Stomach (tissue), 19 donors: Measurements from ENCODE around the gene CDHR3. TPM values are rescaled to one million over a fixed set of nuclear protein-coding genes. Genes with fewer than 3 reads are reported as not detected.
A peak's percentile ranks its signal among the peaks of the same experiment; 100 is the strongest.

Experiments used
- DNase-seq, 2 donors: peaks; one replicate each; pipeline versions ENCODE4 v3.0.0 to v3.0.0-alpha.2; 2013 to 2019
- H3K27ac ChIP-seq, 5 donors: fragments of 200-600 bp in 4 of 5; sonication (generic) in 4 of 5; one replicate each; pipeline ENCODE4 v1.5.1; 2013 to 2019; ENCODE audit warnings: mild to moderate bottlenecking in 1 of 5, moderate library complexity in 1 of 5
- H3K27me3 ChIP-seq, 3 donors: fragments of 200-600 bp; sonication (generic); one replicate each; pipeline ENCODE4 v1.5.1; 2017 to 2019; ENCODE audit warnings: mixed run types in 1 of 3
- H3K36me3 ChIP-seq, 4 donors: fragments of 200-600 bp; sonication (generic); 1 replicate in 3 of 4; 2 replicates in 1 of 4; pipeline ENCODE4 v1.5.1; 2016 to 2019
- H3K4me1 ChIP-seq, 4 donors: fragments of 200-600 bp; sonication (generic); one replicate each; pipeline ENCODE4 v1.5.1; 2016 to 2019
- H3K4me3 ChIP-seq, 4 donors: fragments of 200-600 bp; sonication (generic) in 3 of 4; one replicate each; pipeline ENCODE4 v1.5.1; 2016 to 2019; ENCODE audit warnings: mild to moderate bottlenecking in 1 of 4
- H3K9me3 ChIP-seq, 4 donors: fragments of 200-600 bp; sonication (generic); one replicate each; pipeline ENCODE4 v1.5.1; 2016 to 2019
- EP300 ChIP-seq: sonication (generic); formaldehyde crosslinking; IDR thresholded peaks from one replicate; pipeline ENCODE4 v1.6.1; 2017; ENCODE audit warnings: antibody characterized with exemption
- POLR2A ChIP-seq, 4 donors: fragments of 450-650 bp; IDR thresholded peaks; one replicate each; pipeline ENCODE4 v1.6.1; 2016; ENCODE audit warnings: antibody characterized with exemption in 4 of 4, control low read depth in 2 of 4, mild to moderate bottlenecking in 1 of 4, moderate library complexity in 1 of 4
- POLR2AphosphoS5 ChIP-seq, 3 donors: sonication (generic); formaldehyde crosslinking; IDR thresholded peaks; one replicate each; pipeline ENCODE4 v1.6.1; 2016; ENCODE audit warnings: antibody characterized with exemption in 3 of 3
- WGBS, 5 donors: extraction: QIAGEN DNeasy Blood & Tissue Kit in 3 of 5; methylation state at CpG; one replicate each; pipeline versions ENCODE4 v1.1.5 to v1.1.7; 2013 to 2018; 5-methylcytosine and 5-hydroxymethylcytosine counted together
- intact Hi-C: fragments of 100-400 bp; cut with DNase I; formaldehyde crosslinking; loops from one replicate; pipeline ENCODE4 v1.15.1; 2023; ENCODE audit warnings: low total_unique reads
- long read RNA-seq, 10 donors: transcript quantifications; one replicate each; lab custom pipeline, GENCODE V29; 2026
- polyA plus RNA-seq, 3 donors: library from polyadenylated mRNA; stranded (reverse); fragments of 200-250 nt; gene quantifications; one replicate each; pipeline ENCODE4 v1.2.3, GENCODE V29; 2013
- total RNA-seq, 5 donors: library from RNA; depleted of rRNA; stranded (reverse); fragments of >200 nt; gene quantifications; one replicate each; pipeline versions ENCODE4 v1.1.0 to v1.2.3, GENCODE V29; 2014 to 2016
- TF ChIP-seq, protein P1 (sequence below), 7 experiments: fragments of 450-650 bp in 4 of 7; fragments of 200-600 bp in 3 of 7; sonication (generic) in 3 of 7; IDR thresholded peaks; one replicate each; pipeline ENCODE4 v1.5.1; 2016 to 2019; ENCODE audit warnings: antibody characterized with exemption in 7 of 7, control low read depth in 2 of 7, mild to moderate bottlenecking in 1 of 7
- donor health status: healthy with polysubstance abuse.
- donor health status: Bipolar disorder and iron deficiency.
- donor health status: healthy.

CDHR3 gene, protein sequence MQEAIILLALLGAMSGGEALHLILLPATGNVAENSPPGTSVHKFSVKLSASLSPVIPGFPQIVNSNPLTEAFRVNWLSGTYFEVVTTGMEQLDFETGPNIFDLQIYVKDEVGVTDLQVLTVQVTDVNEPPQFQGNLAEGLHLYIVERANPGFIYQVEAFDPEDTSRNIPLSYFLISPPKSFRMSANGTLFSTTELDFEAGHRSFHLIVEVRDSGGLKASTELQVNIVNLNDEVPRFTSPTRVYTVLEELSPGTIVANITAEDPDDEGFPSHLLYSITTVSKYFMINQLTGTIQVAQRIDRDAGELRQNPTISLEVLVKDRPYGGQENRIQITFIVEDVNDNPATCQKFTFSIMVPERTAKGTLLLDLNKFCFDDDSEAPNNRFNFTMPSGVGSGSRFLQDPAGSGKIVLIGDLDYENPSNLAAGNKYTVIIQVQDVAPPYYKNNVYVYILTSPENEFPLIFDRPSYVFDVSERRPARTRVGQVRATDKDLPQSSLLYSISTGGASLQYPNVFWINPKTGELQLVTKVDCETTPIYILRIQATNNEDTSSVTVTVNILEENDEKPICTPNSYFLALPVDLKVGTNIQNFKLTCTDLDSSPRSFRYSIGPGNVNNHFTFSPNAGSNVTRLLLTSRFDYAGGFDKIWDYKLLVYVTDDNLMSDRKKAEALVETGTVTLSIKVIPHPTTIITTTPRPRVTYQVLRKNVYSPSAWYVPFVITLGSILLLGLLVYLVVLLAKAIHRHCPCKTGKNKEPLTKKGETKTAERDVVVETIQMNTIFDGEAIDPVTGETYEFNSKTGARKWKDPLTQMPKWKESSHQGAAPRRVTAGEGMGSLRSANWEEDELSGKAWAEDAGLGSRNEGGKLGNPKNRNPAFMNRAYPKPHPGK
- total RNA-seq = 10 to 100 TPM in 4 of 5 donors, 1 to 10 TPM in 1; 1.2 to 62.5 (median 20.2) TPM
- 1 to 10 TPM; 2.3 to 6.9 (median 2.5) TPM for polyA plus RNA-seq
- long read RNA-seq, donor 1 = 0 reads
- long read RNA-seq, donor 2, partial matches to known transcripts = 0 of 1 reads
- long read RNA-seq, donor 2, other reads (novel, unspliced or antisense) = 0 of 1 reads
- long read RNA-seq, donor 3 = 0 reads
- long read RNA-seq, donor 4 = 0 reads
- long read RNA-seq, donor 5 = 0 reads
- long read RNA-seq, donor 6, partial matches to known transcripts = 0 of 1 reads
- long read RNA-seq, donor 6, other reads (novel, unspliced or antisense) = 0 of 1 reads
- long read RNA-seq, donor 7 = 0 reads
- long read RNA-seq, donor 8 = 0 reads
- long read RNA-seq, donor 9 = 0 reads
- long read RNA-seq, donor 10 = 0 reads

DNA sequence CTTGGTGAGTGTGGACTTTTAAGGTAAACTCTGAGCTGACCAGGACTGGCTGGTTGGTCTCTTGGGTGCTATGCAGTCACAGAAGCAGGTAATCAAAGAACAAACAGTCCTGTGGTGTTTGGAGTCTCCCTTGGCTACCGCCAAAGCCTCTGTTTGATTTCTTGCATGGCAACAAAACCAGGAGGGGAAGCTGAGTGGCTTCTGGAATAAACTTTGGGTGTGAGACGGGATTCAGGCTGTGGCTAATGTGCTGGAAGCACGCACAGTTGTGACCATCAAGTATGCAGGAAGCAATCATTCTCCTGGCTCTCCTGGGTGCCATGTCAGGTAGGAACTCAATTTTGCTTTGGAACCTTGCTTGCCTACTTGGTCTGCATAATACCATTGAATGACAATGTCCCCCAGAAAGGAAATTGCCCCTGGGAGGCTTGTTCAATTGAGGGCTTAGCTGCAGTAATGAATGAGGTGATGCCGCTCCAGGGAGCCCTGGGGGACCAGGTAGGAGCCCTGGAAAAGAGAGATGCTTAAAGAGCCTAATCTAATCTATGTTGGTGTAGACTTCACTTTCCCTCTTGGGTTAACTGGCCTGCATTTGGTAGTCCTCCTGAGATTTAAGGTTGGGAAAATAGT, at the start of gene CDHR3:
Gene CDHR3 (plus strand): TSS at position 227 of the 630 bp plus-strand sequence. CDS start 55 bp downstream, at position 282.
- Histone ChIP-seq H3K36me3 (no peaks in the 10 kb centered on the region), H3K4me3 (no peak within 1 kb of the TSS), H3K9me3 (no peaks in the 10 kb centered on the region), H3K4me1 (peaks cover 5 to 18% (median 11%) of the 10 kb centered on the region in 4 donors), H3K27me3 (no peaks in the 10 kb centered on the region), H3K27ac (peak within 1 kb of the TSS; percentile 39 to 66 (median 64))
- intact Hi-C loops = no loop called here
- TF ChIP-seq POLR2AphosphoS5 (IDR thresholded peaks at IDR 0.05) (peak in 2 of 3 donors; percentile 39 to 60), EP300 (no peak)
- 37 to 53% (median 47%) methylated on average over 4 of the region's 4 CpGs for WGBS, 5 donors
- DNase-seq = peak; percentile 72 to 89

DNA sequence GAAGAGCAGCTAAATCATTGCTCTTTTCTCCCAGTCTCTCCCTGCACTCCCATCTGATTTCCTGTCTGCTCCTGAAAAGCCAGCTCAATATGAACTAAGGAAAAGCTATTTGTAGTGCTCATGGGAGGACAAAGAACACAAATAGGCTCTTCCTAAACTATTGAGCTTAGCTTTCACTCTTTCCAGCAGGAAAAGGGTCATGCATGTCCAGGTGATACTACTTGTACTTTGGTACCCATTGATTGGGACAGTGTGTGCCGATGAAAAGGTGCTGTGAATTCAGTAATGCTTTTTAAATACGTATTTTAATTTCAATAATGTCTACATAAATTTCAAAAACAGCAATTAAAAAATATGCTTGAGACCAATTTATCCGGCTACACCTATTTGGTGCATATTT, 49.1 kb upstream of the CDHR3 start:
- H3K27ac ChIP-seq = no peak overlapping the region
- intact Hi-C loops = no loop called here
- no peaks in the 10 kb centered on the region for H3K27me3 ChIP-seq
- WGBS, 5 donors = 75 to 99% (median 79%) methylated on average over 3 of the region's 3 CpGs
- no peaks in the 10 kb centered on the region for H3K9me3 ChIP-seq
- no peaks in the 10 kb centered on the region for H3K4me1 ChIP-seq
- no peak for DNase-seq
- H3K36me3 ChIP-seq = peaks cover 4 to 34% (median 23%) of the 10 kb centered on the region in 4 donors
- no peak for TF ChIP-seq POLR2A (IDR thresholded peaks at IDR 0.05)
- no peak for TF ChIP-seq POLR2AphosphoS5 (IDR thresholded peaks at IDR 0.05)
- TF ChIP-seq EP300 = no peak
- TF ChIP-seq, protein P1, sequence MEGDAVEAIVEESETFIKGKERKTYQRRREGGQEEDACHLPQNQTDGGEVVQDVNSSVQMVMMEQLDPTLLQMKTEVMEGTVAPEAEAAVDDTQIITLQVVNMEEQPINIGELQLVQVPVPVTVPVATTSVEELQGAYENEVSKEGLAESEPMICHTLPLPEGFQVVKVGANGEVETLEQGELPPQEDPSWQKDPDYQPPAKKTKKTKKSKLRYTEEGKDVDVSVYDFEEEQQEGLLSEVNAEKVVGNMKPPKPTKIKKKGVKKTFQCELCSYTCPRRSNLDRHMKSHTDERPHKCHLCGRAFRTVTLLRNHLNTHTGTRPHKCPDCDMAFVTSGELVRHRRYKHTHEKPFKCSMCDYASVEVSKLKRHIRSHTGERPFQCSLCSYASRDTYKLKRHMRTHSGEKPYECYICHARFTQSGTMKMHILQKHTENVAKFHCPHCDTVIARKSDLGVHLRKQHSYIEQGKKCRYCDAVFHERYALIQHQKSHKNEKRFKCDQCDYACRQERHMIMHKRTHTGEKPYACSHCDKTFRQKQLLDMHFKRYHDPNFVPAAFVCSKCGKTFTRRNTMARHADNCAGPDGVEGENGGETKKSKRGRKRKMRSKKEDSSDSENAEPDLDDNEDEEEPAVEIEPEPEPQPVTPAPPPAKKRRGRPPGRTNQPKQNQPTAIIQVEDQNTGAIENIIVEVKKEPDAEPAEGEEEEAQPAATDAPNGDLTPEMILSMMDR (IDR thresholded peaks at IDR 0.05) = no peak
- H3K4me3 ChIP-seq = no peak overlapping the region

DNA sequence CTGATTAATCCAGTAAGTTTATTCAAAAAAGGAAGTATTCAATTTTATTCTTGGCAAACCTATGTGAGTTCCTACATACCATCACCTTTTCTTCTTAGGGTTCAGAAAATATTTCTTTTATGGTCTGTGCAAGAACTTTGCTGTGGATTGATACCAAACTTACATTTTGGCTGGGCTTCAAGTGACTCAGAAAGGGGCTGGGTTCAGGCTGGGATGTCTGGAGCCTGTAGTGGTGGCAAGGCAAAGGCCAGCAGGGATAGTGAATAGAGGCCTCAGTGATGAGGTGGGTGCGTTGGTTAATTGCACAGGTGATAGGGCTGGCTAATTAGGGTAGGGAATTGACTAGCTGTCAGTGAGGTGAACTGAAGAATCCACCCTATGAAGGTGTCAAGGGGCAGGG, 46.5 kb upstream of the CDHR3 start:
- no peak overlapping the region for H3K27ac ChIP-seq
- H3K27me3 ChIP-seq = no peaks in the 10 kb centered on the region
- TF ChIP-seq EP300 = no peak
- no peak for TF ChIP-seq POLR2AphosphoS5 (IDR thresholded peaks at IDR 0.05)
- TF ChIP-seq, protein P1 (IDR thresholded peaks at IDR 0.05) = no peak
- no peak for TF ChIP-seq POLR2A (IDR thresholded peaks at IDR 0.05)
- intact Hi-C loops = no loop called here
- WGBS, 5 donors = 83 to 100% (median 93%) methylated on average over 1 of the region's 1 CpG
- no peak overlapping the region for H3K4me3 ChIP-seq
- H3K9me3 ChIP-seq = no peaks in the 10 kb centered on the region
- H3K4me1 ChIP-seq = no peaks in the 10 kb centered on the region
- peaks cover 0 to 18% (median 8%) of the 10 kb centered on the region in 4 donors for H3K36me3 ChIP-seq
- no peak for DNase-seq

DNA sequence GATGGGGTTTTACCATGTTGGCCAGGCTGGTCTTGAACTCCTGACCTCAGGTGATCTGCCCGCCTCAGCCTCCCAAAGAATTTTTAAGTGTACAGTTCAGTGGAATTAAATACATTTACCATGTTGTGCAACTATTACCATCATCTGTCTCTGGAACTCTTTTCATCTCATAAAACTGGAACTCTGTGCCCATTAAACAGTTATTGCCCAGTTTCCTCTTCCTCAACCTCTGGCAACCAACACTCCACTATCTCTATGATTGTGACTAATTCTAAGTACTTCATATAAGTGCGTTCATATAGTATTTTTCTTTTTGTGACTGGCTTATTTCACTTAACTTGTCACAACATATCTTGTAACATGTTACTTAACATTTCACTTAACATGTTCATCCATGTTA, 45.4 kb upstream of the CDHR3 start:
- WGBS, 5 donors = 93 to 97% (median 94%) methylated on average over 2 of the region's 2 CpGs
- intact Hi-C loops = no loop called here

More for the DNA sequence above, 45.4 kb upstream of the CDHR3 start:
- peaks cover 0 to 9% (median 4%) of the 10 kb centered on the region in 4 donors for H3K36me3 ChIP-seq
- H3K9me3 ChIP-seq = no peaks in the 10 kb centered on the region
- DNase-seq = no peak
- H3K4me1 ChIP-seq = no peaks in the 10 kb centered on the region
- no peak overlapping the region for H3K4me3 ChIP-seq
- TF ChIP-seq POLR2A (IDR thresholded peaks at IDR 0.05) = no peak
- TF ChIP-seq POLR2AphosphoS5 (IDR thresholded peaks at IDR 0.05) = no peak
- TF ChIP-seq, protein P1 (IDR thresholded peaks at IDR 0.05) = no peak
- TF ChIP-seq EP300 = no peak
- no peaks in the 10 kb centered on the region for H3K27me3 ChIP-seq
- H3K27ac ChIP-seq = no peak overlapping the region
